WERI-Rb-1 (cell line): ENCODE data around the gene ZBTB21.
A peak's percentile ranks its signal among the peaks of the same experiment; 100 is the strongest.

Source experiments
- DNase-seq: peaks from one replicate; pipeline ENCODE4 v3.0.0-alpha.2; 2020
- H3K27ac ChIP-seq: fragments of 250-450 bp; sonication (Bioruptor Pico); 2 replicates; pipeline ENCODE4 v1.5.1; 2020; ENCODE audit warnings: mild to moderate bottlenecking, moderate library complexity
- H3K27me3 ChIP-seq: fragments of 250-450 bp; sonication (Bioruptor Pico); 2 replicates; pipeline ENCODE4 v1.5.1; 2021; ENCODE audit warnings: mild to moderate bottlenecking, low read depth, moderate library complexity; ENCODE audit not compliant: insufficient read depth, severe bottlenecking
- H3K36me3 ChIP-seq: fragments of 250-450 bp; sonication (Bioruptor Pico); 2 replicates; pipeline ENCODE4 v1.5.1; 2020; ENCODE audit warnings: mild to moderate bottlenecking, moderate library complexity
- H3K4me3 ChIP-seq: 2 replicates; pipeline ENCODE4 v1.5.1; 2011; ENCODE audit warnings: low read depth, mild to moderate bottlenecking, control low read depth, low read length
- H3K9me3 ChIP-seq: fragments of 250-450 bp; sonication (Bioruptor Pico); 2 replicates; pipeline ENCODE4 v1.5.1; 2021; ENCODE audit warnings: mild to moderate bottlenecking, moderate library complexity; ENCODE audit not compliant: severe bottlenecking
- TF ChIP-seq, protein P1 (sequence below): IDR thresholded peaks from 2 replicates; pipeline ENCODE4 v1.5.1; 2011; ENCODE audit warnings: low read depth, mild to moderate bottlenecking, control low read depth, inconsistent platforms, low read length

The ZBTB21 gene

DNA sequence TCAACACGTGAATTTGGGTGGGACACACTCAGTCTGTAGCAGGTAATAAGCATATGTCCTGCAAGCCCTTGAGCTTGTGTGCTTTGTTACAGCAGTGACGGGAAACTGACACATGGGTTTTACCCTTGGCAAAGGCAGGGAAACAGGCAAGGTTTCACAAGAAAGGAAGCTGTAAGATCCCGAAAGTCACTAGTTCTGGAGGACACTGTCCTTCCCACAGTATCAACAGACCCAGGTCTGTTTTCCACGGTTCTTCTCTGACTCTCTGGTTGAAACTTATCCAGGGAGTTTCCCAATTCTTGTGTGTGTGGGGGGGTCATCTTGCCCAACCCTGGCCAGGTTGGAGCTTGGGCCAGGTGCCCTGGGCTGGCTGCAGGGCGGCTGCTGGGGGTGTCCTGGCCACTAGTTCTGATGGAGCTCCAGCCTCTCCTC is 29.3 kb upstream of the ZBTB21 start:
- Histone ChIP-seq H3K27ac (no peak overlapping the region), H3K27me3 (no peaks in the 10 kb centered on the region), H3K9me3 (peaks cover 3% of the 10 kb centered on the region), H3K36me3 (no peaks in the 10 kb centered on the region), H3K4me3 (no peak overlapping the region)
- no peak for DNase-seq
- TF ChIP-seq, protein P1, sequence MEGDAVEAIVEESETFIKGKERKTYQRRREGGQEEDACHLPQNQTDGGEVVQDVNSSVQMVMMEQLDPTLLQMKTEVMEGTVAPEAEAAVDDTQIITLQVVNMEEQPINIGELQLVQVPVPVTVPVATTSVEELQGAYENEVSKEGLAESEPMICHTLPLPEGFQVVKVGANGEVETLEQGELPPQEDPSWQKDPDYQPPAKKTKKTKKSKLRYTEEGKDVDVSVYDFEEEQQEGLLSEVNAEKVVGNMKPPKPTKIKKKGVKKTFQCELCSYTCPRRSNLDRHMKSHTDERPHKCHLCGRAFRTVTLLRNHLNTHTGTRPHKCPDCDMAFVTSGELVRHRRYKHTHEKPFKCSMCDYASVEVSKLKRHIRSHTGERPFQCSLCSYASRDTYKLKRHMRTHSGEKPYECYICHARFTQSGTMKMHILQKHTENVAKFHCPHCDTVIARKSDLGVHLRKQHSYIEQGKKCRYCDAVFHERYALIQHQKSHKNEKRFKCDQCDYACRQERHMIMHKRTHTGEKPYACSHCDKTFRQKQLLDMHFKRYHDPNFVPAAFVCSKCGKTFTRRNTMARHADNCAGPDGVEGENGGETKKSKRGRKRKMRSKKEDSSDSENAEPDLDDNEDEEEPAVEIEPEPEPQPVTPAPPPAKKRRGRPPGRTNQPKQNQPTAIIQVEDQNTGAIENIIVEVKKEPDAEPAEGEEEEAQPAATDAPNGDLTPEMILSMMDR: no peak

DNA sequence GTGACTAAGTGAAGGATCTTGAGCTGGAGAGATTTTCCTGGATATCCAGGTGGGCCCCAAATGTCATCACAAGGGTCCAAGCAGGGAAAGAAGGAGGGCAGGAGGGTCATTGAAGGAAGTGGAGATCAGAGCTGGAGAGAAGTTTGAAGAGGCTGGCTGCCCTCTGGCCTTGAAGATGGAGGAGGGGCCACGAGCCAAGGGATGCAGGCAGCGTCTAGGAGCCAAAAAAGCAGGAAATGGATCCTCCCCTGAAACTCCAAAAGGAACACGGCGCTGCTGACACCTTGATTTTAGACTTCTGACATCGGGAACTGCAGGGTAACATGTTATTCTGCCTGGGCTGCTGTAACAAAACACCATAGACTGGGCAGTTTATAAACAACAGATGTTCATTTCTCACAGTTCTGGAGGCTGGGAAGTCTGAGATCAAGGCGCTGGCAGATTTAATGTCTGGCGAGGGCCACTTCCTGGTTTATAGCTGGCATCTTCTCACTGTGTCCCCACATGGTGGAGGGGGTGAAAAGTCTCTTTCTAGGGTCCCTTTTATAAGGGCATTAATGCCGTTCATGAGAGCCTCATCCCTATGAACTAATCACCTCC is 28.8 kb upstream of the ZBTB21 start:
- Histone ChIP-seq H3K9me3 (peaks cover 3% of the 10 kb centered on the region), H3K36me3 (no peaks in the 10 kb centered on the region), H3K27me3 (no peaks in the 10 kb centered on the region), H3K4me3 (no peak overlapping the region), H3K27ac (0 out of 2 replicates have a peak overlapping the region, but pooled peaks have one; percentile 1)
- TF ChIP-seq, protein P1: no peak
- DNase-seq: no peak

DNA sequence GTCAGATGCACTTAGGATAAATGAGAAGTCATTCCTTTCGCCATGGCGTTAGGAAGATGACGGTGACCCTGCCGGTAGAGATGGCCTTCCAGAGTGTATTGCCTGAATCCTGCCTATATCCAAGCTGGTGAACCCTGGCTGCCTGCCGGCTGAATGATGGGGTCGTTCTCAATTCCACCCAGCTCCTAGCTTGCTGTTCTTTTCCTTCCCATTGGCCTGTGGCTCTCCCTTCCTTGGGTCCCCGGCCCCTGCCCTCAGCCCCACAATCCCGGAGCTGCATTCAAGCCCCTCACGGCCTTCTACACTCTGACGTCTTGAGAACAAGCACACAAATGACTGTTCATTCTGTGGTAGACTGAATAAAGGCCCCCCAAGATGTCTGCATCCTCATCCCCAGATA is 28.2 kb upstream of the ZBTB21 start:
- no peaks in the 10 kb centered on the region for H3K27me3 ChIP-seq
- no peaks in the 10 kb centered on the region for H3K36me3 ChIP-seq
- TF ChIP-seq, protein P1: no peak
- H3K27ac ChIP-seq: 0 out of 2 replicates have a peak overlapping the region, but pooled peaks have one; percentile 1
- DNase-seq: no peak
- no peak overlapping the region for H3K4me3 ChIP-seq
- H3K9me3 ChIP-seq: peaks cover 3% of the 10 kb centered on the region

DNA sequence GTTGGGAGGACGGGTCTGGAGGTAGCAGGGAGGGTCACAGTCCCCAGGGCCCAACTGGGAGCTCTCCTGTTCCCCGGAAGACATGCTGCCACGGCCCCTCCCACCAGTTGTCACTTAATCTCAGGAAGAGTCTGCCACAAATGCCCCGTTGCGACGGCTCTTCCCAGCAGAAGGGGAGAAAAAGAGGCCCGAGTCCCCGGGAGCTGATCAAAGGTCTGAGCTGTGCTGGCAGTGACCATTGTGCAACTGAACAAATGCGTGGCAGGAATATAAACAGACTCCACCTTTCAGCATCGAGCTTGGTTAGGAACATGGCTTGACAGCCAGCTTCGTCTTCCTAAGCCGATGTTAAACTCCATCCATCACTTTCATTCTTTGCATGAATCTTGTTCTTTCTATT is 27.8 kb upstream of the ZBTB21 start:
- Histone ChIP-seq H3K36me3 (no peaks in the 10 kb centered on the region), H3K4me3 (no peak overlapping the region), H3K27me3 (no peaks in the 10 kb centered on the region), H3K9me3 (peaks cover 3% of the 10 kb centered on the region), H3K27ac (no peak overlapping the region)
- DNase-seq: no peak
- TF ChIP-seq, protein P1: no peak

DNA sequence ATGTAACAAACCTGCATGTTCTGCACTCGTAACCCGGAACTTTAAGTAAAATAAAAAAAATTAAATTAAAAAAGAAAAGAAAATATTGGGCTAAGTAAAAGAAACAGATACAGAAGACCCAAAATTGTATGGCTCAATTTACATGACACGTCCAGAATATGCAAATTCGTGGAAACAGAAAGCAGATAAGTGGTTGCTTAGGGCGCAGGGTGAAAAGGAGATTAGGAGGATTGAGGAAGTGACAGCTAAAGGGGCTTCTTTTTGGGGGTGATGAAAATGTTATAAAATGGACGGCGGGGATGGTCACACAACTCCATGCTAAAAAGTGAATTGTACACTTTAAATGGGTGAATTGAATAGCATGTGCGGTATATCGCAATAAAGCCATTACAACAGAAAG is 27.4 kb upstream of the ZBTB21 start:
- H3K27me3 ChIP-seq: no peaks in the 10 kb centered on the region
- no peaks in the 10 kb centered on the region for H3K36me3 ChIP-seq
- peaks cover 3% of the 10 kb centered on the region for H3K9me3 ChIP-seq
- H3K4me3 ChIP-seq: no peak overlapping the region
- H3K27ac ChIP-seq: no peak overlapping the region
- no peak for DNase-seq
- TF ChIP-seq, protein P1: no peak

DNA sequence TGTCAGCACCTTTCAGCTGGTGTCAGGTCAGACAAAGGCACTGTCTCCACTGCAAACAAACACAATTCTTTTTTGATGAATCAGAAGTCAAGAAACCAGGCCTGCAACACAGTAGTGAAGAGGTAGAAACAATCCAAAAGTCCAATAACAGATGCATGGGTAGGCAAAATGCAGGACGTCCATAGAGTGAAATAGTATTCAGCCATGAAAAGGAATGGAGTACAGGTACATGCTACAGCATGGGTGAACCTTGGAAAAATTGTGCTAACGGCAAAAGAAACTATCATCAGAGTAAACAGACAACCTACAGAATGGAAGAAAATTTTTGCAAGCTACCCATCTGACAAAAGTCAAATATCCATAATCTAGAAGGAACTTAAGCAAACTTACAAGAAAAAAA is 26.2 kb upstream of the ZBTB21 start:
- TF ChIP-seq, protein P1: no peak
- Histone ChIP-seq H3K36me3 (no peaks in the 10 kb centered on the region), H3K27me3 (no peaks in the 10 kb centered on the region), H3K27ac (no peak overlapping the region), H3K9me3 (peaks cover 3% of the 10 kb centered on the region), H3K4me3 (no peak overlapping the region)
- DNase-seq: no peak
